Caki2 (cell line): ENCODE measurements around the gene ADSS1. TPM values are rescaled to one million over a fixed set of nuclear protein-coding genes. Genes with fewer than 3 reads are reported as not detected.

Experiments used
- DNase-seq: peaks from one replicate; pipeline ENCODE4 v3.0.0-alpha.2; 2015; ENCODE audit warnings: low read depth
- in situ Hi-C: cut with HindIII; loops from 2 replicates; pipeline ENCODE4 v1.10.0; 2016; ENCODE audit warnings: low sequenced_read_pairs, low pct_unique_long_range_greater_than_20kb, mixed read lengths
- total RNA-seq: library from RNA; depleted of rRNA; stranded (reverse); fragments of >200 nt; shearing (Covaris generic); gene quantifications from 2 replicates; pipeline ENCODE4 v1.2.3, GENCODE V29; 2014; ENCODE audit warnings: low replicate concordance

Gene ADSS1
- total RNA-seq, 1 experiment from 2014 or later: 4.2 TPM

DNA sequence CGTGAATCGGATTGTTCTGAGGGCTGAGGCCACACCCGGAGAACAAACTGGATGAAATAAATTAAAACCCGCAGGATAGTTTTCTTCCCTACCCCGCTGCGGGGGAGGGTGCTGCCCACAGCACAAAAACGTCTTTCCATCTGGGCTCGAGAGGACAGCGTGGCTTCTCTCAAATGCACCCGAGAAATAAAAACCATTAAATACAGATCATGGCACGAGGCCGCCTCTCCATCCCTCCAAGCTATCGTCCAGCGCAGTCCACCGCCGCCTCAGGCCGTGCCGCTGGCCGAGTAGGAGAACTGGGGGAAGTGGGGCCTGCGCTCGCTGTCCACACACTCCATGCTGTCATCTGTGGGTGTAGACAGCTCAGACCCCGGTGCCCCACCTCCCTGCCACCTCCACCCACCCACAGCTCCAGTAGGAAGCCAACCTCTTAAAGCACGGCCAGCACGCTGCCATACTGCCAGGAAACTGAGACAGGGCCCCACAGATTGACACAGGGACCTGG is 46.1 kb downstream of the ADSS1 start:
- in situ Hi-C loops: no loop called here
- DNase-seq: no peak

DNA sequence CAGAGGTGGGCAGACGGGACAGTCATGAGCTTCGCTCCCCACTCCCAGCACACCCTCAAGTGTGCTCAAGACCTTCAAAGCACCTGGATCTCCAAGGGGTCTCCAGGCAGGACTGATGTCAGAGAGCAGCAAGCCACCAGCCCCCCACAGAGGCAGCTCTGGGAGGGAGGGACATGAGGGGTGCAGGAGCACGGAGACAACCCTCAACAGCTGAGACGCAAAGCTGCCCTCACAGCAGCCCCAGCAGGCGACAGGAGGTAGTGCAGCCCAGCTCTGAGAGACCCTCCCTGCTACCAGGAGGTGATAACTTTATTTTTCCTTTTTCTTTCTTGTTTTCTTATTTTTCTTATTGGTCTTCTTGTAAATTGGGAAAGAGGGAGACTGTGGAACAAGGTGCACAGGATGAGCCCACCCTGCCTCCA is 46.8 kb downstream of the ADSS1 start:
- DNase-seq: no peak
- in situ Hi-C loops: no loop called here

DNA sequence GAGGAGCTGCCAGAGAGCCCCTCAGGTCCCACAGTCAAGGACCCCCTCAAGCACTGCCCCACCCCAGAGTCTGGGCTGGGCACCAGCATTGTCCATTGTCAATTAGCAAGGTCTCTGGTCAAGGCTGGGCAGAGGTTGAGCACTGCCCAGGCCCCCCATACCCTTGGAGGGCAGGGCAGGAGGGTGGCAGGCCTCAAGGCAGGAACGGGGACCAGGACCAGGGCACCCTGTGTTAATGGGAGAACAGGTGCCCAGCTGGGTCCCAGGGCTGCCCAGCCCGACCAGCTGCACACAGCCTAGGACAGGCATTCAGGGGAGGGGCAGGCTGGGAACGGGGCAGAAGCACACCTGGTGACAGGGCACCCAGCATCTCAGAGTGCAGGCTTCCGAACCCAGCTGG is 47.3 kb downstream of the ADSS1 start:
- in situ Hi-C loops: no loop called here
- no peak for DNase-seq

DNA sequence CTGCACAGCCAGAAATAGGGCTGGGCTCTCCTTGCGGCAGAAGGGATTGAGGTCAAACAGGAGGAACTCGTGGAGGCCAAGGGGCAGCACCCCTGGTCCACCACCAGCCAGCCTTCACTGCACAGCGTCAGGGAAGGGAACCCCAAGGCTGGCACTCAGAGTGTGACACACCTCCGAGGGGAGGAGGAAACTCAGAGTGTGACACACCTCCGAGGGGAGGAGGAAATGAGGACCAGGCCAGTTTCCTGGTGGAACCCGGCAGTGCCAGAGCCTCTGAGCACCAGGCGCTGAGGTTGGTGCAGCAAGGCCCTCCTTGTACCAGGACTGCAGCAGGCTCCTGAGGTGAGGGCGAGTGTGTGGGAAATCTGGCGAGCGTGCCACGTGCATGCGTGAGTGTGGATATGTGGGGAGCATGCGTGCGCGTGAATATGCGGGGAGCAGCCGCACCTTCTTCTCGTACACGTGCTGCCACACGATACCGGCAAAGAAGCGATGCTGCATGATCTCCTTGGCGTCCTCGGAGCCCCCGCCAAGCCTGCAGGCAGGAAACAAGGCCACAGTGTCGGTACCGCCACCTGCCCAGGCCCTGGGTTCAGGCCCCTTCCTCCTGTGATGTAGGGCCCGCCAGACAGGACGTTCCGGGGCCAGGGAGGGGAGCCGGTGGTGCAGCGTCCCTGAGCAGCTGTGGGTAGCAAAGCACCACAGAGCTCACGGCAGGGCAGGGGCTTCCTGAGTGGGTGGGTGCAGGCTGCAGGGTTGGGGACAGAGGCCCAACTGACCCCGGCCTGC is 48.1 kb downstream of the ADSS1 start:
- no peak for DNase-seq
- in situ Hi-C loops: no loop called here

DNA sequence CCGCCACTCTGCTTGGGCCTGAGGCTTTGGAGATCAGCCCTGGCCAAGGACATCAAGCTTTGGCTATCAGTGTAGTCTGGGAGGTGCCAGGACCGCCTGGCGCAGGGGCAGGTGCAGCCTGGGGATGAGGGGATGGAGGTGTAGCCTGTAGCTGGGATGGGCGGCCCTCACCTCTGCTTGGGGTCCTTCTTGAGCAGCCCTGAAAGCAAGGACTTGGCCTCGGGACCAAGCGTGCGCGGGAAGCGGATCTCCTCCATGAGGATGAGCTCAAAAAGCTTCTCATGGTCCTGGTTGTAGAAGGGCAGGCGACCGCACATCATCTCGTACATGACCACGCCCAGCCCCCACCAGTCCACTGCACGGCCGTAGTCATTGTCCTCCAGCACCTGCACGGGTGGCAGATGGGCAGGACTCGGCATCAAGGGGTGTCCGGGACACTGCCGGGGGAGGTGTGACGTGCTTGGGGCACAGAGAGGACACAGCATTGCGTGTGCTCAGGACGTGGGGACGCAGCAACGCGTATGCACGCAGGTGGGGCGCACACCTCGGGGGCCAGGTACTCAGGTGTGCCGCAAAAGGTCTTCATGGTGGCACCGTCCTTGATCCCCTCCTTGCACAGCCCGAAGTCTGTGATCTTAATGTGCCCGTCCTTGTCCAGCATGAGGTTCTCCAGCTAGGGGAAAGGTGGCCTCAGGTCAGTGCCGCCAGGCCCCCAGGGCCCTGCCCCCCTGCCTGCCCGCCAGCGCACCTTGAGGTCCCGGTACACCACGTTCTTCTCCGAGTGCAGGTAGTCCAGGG is 48.9 kb downstream of the ADSS1 start:
- in situ Hi-C loops: no loop called here
- DNase-seq: no peak

DNA sequence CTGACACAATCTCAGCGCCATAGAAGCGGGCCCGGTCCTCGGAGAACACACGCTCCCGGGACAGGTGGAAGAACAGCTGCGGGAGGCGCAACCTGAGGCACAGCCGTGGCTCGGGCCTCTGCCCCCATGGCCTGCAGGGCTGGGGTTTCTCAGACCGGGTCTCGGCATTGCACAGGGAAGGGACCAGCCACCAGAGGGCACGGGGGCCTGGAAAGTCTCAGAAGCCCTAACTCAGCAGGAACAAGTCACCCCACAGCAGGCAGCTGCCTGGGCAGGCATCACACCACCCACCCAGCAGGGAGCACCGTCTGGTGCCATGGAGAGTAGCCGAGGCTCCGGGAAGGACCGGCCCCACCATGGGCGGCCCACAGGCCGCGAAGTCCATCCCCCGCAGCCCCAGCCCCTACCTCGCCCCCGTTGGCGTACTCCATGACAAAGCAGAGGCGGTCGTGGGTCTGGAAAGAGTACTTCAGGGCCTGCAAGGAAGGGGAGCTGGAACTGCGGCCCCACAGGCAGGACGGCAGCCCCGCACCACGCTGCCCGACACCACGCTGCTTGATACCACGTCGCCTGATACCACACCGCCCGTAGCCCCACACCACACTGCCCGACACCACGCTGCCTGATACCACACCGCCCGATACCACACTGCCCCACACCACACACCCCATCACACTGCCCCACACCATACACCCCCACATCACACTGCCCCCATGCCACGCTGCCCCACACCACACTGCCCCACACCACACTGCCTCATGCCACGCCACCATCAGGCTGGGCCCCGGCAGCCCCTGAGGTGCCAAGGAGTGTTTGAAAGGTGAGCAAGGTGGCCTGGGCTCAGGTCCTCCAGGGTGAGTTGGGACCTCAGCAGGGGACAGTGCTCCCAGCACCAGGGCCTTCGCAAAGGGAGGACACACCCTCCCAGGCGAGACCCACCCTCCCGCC is 49.8 kb downstream of the ADSS1 start:
- DNase-seq: no peak
- in situ Hi-C loops: no loop called here

DNA sequence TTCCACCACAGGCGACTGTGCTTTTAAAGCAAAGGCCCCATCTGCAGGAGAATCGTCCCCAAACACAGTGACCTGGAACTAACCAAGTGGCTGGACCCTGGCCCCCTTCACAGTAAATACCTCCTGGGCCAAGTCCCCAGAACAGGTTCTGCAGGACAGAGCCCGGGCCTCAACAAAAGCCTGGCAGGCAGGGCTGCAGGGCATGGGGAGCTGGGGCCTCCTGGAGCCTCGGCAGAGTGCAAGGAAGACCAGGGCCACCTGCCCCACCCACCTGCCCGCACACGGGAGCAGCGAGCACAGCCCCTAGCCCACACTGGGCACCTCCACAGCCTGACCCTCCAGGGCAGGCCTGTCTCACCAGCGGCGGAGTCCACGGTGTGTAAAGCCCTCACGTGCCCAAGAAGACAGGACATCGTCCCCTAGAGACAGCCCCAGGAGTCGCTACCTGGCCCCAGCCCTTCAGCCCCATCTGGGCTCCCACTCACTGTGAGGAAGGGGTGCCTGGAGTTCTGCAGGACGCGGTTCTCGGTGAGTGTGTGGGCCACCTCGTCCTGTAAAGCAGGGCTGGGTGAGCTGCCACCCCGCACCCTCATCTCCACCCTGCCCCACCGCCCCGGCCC is 50.5 kb downstream of the ADSS1 start:
- in situ Hi-C loops: no loop called here
- no peak for DNase-seq

DNA sequence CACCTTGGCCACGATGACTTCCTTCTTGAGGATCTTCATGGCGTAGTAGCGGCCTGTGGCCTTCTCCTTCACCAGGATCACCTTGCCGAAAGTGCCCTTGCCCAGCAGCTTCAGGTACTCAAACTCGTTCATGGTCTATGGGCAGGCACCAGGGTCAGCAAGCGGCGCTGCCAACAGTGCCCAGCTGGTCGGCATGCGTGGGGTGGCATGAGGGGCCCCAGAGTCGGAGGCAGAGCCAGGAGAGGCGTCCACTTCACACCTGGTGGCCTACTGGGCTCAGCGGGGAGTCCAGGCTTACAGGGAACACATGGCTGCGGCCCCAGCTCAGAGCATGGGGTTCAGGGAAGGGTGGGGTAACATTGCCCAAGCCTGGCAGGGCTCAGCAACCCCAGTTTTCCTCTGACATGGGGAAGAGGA is 51.1 kb downstream of the ADSS1 start:
- in situ Hi-C loops: no loop called here
- no peak for DNase-seq

DNA sequence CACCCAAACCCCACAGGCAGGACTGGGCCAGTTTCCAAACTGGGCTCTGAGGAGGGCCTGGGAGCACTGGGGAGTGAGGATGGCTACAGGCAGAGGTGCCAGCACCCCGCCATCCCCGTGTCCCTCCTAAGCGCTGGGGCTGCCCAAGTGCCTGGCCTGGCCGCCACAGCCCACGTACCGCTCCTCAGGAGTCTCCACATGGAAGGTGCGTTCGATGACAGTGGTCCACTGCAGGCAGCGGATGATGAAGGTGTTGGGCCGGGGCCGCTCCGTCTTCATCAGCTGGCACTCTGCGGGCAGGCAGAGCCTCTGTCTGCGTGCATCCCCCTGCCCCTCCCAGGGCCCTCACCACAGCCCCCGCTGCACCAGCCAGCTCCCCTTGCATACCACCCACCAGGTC is 52.5 kb downstream of the ADSS1 start:
- in situ Hi-C loops: no loop called here
- no peak for DNase-seq

DNA sequence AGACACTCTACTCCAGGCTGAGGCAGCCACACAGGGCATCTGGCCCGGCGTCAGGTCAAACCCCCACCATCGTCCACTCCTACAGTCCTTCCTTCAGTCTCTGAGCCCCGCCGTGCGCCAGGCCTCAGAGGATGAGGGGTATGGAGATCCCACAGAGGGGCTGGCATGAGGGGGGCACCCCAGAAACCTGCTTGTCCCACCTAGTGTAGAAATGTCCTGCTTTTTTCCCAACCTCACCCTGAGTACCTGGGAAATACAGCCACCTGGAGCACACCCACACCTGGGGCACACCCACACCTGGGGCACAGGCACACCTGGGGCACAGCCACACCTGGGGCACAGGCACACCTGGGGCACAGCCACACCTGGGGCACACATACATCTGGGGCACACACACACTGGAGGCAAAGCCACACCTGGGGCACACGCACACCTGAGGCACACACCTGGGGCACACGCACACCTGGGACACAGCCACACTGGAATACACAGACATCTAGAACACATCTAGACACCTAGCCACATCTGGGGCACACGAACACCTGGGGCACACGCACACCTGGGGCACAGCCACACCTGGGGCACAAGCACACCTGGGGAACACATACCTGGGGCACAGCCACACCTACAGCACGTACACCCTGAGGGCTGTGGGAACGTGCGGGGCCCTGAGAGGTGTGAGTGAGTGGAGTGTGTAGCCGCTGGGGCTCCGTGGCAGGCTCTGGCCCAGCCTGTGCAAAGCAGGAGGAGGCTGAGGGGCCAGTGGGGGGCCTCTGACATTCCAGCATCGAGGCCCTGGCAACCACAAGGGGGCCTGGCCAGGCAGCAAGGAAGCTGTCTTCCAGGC is 53.2 kb downstream of the ADSS1 start:
- in situ Hi-C loops: no loop called here

DNA sequence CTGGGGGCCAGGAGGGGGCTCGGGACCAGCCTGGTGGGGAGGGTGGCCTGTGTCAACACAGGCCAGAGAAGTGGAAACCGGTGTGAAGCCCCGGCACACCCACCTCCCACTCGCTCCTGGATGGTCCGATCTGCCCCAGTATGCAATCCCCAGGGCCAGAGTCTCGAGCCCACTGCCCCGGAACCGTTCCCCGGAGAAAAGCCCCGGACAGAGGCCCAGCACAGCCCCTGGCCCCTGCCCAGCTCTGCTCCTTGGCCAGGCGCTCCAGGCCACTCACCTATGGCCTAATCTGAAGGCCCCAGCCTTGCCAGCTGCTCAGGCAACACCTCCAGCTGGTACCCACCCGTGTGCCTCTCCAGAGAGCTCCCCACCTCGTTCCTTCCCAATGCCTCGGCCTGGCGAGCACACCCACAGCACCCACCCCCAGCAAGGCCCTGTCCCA is 53.8 kb downstream of the ADSS1 start:
- no peak for DNase-seq

More for the DNA sequence above, 53.2 kb downstream of the ADSS1 start:
- no peak for DNase-seq

DNA sequence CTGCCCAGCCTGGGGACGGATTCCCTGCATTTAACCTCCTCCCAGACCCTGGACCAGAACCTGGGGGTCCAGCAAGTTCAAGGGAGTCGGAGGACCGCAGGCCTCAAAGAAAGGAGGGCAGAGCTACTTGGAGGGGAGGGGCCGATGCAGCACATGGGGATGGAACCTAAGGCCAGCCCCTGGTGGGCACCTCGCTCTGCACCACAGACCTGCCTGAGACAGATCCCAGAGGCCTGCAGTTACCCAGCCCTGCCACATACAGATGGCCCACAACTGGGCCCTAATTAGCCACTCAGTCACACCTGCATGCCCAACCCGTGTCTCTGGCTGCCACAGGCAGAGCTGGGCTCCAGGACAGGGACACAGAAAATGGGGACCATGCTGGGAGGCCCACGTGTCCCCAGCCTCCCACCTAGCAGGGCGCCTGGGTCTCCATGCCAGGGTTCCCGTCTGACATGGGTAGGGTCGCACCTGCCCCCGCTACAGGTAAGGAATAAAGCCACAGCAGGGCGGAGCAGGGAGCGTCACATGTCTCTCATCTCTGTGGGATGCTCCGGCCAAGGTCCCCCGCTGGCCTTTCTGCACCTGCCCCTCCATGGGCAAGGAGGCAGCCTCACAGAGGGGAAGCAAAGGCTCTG is 54.8 kb downstream of the ADSS1 start:
- DNase-seq: no peak
- in situ Hi-C loops: no loop called here

More for the DNA sequence above, 53.8 kb downstream of the ADSS1 start:
- in situ Hi-C loops: no loop called here

DNA sequence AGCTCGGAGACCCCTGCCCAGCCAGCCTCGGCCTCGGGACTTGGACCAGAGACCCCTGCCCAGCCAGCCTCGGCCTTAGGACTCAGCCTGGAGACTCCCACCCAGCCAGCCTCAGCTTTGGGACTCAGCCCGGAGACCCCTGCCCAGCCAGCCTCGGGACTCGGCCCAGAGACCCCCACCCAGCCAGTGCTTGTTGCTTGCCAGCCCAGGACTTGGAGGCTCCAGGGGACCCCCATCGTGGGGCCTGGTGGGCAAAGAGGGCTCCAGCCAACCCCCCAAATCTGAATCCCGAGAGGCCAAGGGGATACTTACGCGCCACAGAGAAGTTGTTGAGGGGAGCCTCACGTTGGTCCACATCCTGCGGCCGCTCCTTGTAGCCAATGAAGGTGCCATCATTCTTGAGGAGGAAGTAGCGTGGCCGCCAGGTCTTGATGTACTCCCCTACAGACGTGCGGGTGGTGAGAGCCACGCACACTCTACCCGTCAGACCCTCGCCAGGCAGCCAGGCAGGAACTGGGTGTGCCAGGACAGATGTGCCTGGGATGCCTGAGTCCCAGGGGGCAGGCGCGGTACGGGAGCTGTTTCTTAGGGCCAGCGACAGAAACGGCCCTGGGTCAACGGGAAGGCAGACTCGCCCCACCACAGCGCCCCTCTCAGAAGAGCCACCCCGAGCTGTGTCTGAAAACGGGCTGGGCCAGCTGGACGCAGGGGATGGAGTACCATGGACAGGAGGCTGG is 55.9 kb downstream of the ADSS1 start:
- in situ Hi-C loops: no loop called here
- no peak for DNase-seq

DNA sequence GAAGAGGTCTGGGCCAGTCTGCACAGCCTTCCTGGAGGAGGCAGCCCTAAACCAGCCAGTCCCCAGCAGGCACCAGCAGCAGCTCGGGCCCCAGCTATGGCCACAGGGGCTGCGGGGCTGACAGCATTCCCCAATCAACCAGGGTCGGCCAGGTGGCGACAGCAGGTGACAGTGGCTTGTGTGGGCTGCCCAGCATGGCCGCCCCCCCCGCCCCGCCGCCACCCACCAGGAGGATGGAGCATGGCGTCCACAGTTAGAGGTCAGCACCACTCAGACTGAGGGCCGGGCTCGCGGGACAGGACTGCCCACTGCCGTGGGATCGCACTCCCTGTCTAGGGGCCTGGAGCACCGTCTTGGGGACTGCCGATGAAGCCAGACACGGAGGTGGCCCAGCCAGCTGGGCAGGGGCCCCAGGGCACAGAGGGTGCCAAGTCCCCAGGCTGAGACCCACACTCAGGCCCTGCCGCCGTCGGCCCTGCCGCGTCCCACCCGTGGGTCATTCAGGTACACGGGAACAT is 56.5 kb downstream of the ADSS1 start:
- in situ Hi-C loops: no loop called here
- DNase-seq: no peak

DNA sequence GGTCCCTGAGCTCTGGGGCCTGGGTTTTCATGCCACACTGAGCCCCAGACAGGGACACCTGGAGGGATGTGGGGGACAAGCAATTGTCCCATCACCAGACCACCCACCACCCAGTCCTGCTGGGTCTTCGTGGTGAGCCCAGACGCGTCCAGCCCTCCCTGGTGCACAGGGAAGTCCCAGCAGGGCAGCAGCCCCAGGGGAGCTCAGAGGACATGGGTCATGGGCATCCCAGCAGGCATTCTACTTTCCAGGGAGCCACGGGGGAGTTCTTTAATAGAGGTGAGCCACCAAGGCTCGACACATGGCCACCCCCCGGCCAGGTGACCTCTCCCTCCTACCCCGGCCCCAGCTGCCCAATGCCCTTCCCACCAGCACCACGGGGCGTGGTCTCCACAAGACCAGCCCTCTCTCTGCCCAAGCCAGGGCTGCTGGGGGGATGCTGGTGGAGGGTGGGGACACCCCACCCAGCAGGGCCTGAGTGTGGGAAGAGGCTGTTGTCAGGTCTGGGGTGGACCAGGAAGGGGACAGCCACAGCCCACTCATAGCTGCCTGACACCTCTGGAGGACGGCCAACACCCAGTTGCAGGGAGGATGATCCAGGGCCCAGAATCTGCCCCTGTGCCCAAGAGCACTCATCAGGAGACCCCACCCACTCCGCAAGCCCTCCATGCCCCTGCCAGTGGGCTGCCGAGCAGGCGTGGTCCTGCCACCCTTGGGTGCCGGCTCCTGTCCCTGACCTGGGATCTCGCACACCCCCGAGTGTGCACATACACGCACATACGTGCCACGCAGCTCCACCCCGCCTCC is 57.4 kb downstream of the ADSS1 start:
- in situ Hi-C loops: no loop called here
- DNase-seq: no peak
